ENCODE data around the gene OR8I2.
"Not testable (repeated sequence)": the region's sequence is repeated elsewhere in the genome, so short reads cannot be mapped to it uniquely, and the experiment has no call there.

DNA sequence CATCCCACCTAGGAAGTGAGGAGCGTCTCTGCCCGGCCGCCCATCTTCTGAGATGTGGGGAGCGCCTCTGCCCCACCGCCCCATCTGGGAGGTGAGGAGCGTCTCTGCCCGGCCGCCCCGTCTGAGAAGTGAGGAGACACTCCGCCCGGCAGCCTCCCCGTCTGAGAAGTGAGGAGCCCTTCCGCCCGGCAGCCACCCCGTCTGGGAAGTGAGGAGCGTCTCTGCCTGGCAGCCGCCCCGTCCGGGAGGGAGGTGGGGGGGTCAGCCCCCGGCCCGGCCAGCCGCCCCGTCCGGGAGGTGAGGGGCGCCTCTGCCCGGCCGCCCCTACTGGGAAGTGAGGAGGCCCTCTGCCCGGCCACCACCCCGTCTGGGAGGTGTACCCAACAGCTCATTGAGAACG is 50.6 kb downstream of the OR8I2 start:
- TF ChIP-seq POLR2AphosphoS5 (IDR thresholded peaks at IDR 0.05; ENCODE audit: borderline replicate concordance, low read depth, low read length); EZH2 (IDR thresholded peaks at IDR 0.05); FOXP2 (optimal IDR thresholded peaks at IDR 0.05; ENCODE audit: control extremely low read depth, extremely low read length, insufficient read depth): not testable (repeated sequence)
